ENCODE data around the gene EXOSC2.

DNA sequence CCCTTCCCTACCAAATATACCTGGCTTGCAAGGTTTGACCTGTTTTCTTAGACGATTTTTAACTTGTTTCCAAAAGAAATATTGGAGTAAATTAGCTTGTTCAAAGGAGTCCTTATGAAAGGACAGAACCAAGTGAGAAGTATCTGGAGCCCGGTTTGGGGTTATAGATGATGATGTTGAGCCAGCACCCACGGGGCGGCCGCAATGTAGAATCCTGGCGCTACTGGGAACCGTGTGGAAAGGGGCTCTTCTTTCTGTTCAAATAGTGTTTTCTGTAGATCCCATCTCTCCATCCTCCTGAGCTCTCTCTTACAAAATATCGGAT lies 517 bp upstream of the EXOSC2 start:
- TF ChIP-seq, protein P1, sequence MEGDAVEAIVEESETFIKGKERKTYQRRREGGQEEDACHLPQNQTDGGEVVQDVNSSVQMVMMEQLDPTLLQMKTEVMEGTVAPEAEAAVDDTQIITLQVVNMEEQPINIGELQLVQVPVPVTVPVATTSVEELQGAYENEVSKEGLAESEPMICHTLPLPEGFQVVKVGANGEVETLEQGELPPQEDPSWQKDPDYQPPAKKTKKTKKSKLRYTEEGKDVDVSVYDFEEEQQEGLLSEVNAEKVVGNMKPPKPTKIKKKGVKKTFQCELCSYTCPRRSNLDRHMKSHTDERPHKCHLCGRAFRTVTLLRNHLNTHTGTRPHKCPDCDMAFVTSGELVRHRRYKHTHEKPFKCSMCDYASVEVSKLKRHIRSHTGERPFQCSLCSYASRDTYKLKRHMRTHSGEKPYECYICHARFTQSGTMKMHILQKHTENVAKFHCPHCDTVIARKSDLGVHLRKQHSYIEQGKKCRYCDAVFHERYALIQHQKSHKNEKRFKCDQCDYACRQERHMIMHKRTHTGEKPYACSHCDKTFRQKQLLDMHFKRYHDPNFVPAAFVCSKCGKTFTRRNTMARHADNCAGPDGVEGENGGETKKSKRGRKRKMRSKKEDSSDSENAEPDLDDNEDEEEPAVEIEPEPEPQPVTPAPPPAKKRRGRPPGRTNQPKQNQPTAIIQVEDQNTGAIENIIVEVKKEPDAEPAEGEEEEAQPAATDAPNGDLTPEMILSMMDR (conservative IDR thresholded peaks at IDR 0.05; ENCODE audit: low read length): no peak
- TF ChIP-seq EZH2phosphoT487 (IDR thresholded peaks at IDR 0.05; ENCODE audit: borderline replicate concordance, low read depth, low read length): no peak

All from OCI-LY7 (cell line).